Liver (tissue), 3 donors: ENCODE data around the gene BIRC3.

Experiments
- CTCF ChIP-seq: fragments of 150-350 bp; IDR thresholded peaks from 2 replicates; pipeline ENCODE4 v1.5.1; 2017; ENCODE audit warnings: improper control_type of control experiment, low read depth, low read length; ENCODE audit not compliant: missing input control
- FOXA1 ChIP-seq: IDR thresholded peaks from 2 replicates; pipeline ENCODE4 v1.6.1; 2016; ENCODE audit warnings: antibody characterized with exemption
- JUND ChIP-seq, 2 donors: IDR thresholded peaks; 2 replicates each; pipeline ENCODE4 v1.6.1; 2016; ENCODE audit warnings: antibody characterized with exemption in 2 of 2
- SP1 ChIP-seq: IDR thresholded peaks from 2 replicates; pipeline ENCODE4 v1.6.1; 2018; ENCODE audit warnings: antibody characterized with exemption, mild to moderate bottlenecking
- TAF1 ChIP-seq: conservative IDR thresholded peaks from 2 replicates; pipeline ENCODE4 v1.6.1; 2016; ENCODE audit warnings: antibody characterized with exemption, mild to moderate bottlenecking
- donor health status: healthy.
- donor health status: healthy.

GRCh38 chr11:102283116-102283485 is 34.2 kb upstream of the BIRC3 start:
- TF ChIP-seq CTCF (no peak), SP1 (no peak), JUND (IDR thresholded peaks at IDR 0.05) (no peak), TAF1 (no peak), FOXA1 (no peak)
